CD4-positive, alpha-beta T cell treated with Interleukin-6 for 4 hours (primary cell): Measurements from ENCODE around the gene UNC13D.

Experiments used
- DNase-seq: peaks from one replicate; pipeline ENCODE4 v3.0.0-alpha.2; 2020; ENCODE audit warnings: mixed read lengths

The UNC13D gene

DNA sequence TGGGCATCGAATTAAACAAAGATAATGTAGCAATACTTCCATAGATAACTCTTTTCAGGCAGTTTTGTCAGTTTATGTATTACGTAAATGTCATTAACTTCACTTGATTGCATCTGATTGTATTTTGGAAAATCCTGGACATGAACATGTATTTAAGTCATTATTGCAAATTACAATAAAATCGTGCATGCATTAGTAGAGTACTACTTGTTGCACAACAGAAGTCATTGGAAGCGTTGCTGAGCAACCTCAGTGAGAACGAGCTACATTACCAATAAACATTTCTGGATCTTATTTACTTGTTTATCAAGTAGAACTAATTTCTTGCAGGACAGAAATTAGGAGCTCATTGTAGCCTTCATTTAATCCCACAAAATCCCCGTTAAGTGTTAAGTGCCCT lies 53.0 kb downstream of the UNC13D start:
- no peak for DNase-seq

DNA sequence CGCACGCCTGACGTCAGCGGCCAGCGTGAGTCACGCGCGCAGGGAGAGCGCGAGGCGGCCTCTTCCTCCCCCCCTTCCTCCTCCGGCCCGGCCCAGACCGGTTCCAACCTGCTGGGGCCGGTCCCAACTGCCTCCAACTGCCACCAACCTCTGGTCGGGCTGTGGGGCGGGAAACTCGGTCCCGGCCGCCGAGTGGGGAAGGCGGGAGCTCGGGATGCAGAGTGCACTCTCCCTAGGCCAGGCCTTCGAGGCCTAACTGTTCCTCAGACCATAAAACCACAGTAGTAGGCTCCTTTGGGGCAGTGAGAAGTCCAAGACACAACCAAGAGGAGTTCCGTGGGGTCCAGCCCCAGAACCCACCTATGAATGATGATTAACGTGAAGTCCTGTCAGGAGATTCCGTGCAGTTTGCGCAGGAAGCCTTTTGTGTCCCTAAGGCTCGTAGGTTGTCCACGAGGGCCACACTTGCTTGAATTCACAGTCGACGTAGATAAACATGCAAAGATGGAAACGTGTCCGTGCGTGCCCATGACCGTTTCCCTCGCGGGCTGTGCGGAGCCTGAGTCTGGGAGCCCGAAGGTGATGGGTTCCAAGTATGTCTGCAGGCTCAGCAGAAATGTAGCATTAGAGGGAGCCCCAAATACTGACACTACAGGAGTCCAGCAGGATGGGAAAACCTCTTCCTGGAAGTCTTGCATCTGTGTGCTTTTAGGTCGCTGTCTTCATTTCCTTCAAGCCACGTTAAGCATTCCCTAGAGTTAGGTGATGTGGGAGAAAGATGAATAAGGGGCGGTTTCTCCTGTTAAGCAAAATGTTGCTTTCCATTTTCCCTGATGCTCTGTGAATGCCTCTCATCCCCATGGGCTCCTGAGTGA lies 59.0 kb downstream of the UNC13D start:
- DNase-seq = peak; percentile 90

DNA sequence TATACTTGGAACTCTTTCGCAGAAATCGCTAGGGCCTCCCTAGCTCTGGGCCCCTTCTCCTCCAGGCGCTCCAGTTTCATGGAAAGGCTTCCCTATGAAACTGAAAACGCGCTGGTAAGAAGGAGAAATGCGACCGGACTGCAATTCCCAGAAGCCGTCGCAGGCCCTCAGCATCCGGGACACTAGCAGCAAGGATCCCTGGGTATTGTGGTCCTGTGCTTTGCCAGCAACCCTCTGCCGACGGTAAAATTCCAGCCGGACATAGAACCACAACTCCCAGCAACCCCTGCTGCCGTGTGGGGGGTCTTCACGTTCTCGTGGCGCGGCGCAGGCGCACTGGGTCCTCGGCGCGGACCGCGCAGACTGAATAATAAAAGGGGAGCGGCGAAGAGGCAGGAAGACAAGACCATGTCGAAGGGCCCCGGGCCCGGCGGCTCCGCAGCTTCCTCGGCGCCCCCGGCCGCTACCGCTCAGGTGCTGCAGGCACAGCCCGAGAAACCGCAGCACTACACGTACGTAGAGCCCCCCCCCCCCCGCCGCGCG lies 59.7 kb downstream of the UNC13D start, which contains the start of gene UNK:
UNK (plus strand) TSS at position 334 of the 543 bp plus-strand sequence; CDS start at position 409, 75 bp downstream.
- DNase-seq = peak; percentile 96

DNA sequence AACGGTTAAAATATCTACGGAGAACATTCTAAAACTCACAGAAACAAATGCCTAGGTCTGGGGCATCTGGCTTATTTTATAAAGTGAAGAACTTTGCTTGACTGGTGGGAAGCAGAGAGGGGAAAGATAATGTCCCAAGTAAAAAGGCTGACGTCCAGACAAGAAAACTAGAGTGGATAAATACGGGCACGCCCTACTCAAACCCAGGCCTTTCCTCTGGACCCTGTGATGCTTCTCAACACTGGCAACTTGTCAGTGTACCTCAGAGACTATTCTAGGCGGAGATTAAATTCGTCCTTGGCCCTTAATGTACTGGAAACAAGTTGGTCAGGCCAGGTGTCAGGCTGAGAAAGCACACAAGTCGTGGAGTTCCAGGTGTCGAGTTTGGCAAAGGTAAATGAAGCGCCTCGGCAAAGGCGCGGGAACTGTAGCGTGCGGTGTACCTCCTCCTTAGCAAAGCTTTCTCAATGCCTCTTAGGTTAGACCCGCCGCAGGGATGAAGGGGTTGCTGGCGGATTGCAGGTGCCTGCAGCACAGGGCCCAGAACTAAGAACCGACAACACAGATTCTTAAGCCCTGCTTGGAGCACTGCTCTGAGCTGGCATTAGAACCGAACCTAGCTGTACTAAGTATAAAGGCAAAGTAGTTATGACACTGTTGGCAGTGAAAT lies 60.3 kb downstream of the UNC13D start:
- DNase-seq = no peak

DNA sequence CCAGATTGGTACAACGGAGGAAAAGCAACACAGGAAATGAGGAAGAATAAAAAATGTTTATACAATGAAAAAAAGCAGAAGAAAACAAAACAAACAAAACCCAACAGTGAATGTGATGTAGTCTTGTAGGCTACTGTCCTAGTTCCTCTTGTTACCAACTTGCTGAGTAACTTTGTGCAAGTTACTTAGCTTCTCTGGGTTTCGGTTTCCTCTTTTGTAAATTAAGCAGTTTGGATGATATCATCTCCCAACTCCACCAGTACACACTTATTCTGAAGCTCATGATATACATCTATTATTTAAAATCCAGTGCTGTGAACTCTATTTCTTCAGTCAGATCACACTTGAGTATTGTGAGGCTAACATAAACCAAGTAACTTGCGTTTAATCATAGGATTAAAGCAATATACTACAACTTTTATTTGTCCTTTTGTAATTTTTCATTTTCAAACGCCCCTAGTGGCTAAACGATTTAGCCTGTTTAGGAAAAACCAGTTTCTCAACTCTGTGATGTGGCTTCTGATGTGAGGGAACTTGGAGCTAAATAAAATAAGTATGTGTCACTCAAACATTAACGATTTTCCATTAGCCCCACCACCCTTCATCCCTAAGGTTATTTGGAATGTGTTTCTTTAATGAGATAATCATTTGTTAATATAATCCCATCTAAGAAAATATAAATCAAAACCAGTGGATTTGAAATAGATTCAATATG lies 61.0 kb downstream of the UNC13D start:
- DNase-seq = no peak

DNA sequence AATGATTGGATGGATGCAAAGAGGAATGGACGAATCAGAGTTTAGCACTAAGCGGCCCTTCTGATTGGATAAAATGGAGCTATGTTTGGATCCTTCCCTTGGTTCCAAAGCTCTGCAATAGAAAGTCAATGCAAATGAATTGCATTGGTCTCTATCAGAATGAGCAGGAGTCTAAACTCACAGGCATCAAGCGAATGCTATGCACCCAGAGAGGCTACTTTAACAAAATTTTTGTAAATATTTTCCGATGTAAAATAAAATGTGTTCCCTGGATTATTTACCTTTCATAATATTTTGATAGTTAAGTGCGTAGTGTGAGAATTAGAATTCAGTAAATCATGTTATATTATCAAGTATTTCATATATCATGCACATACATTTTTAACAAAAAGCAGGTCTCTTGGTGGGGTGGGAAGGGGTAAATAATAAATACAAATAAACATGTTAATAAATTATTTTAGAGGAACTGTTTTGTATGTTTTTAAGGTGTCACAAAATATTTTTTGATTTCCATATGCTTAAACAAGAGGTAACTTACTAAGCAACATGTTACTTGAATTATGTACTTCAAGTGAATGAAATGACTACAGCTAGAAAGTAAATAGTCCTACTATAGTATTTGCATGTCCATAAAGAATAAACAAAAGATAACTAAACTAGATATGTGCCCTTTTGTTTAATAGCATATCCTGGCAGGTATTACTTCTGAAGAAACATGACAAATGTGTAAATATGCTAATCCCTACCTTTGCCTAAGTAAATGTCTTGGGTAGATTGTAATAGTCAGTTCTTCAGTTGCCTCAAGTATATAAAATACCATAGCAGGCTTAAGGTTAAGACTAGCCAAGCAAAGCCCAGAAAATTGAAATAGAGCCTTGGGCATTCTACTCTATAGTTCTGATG lies 64.0 kb downstream of the UNC13D start:
- no peak for DNase-seq

DNA sequence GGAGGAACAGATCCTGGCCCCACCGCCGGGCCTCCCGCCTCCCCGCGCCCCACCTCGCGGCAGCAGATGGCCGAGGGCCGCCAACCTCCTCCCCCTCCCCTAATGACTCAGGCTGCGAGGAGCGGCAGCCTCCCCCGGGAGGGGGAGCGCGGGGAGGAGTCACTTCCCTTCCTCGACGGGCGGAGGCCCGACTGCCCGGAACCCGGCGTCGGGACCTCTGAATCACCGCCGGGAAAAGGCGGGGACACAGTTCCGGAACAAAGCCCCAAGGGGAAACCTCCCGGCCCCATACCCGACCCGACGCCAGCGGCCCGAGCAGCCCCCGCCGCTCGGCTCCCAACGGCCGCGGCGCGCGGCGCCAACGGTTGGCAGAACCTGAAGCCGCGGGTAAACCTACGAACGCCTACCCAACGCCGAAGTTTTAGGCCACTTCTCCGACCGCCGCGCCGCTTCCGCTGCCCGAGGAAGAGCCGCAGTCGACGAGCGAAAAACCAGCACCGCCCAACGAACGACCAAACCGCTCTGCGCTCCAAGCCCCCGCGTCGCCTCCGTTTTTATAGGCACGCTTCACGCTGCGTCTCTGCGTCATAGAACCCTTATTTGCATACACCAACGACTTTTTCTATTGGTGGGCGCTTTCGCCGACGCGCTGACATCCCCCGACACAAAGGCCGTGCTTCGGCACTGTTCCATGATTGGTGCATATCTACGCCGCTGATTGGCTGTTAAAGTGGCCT lies 64.8 kb downstream of the UNC13D start:
- DNase-seq = peak; percentile 95

DNA sequence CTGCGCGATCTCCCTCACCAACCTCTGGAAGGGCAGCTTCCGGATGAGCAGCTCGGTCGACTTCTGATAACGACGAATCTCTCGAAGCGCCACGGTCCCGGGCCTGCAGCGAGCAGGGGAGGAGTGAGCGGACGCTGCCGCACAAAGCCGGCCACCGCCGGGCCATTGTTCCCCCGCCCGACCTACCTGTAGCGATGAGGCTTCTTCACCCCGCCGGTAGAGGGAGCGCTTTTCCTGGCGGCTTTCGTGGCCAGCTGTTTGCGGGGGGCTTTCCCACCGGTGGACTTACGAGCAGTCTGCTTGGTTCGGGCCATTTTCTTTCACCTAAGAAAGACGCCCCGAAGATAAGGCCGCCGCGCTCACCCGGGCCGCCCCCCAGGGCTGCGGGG lies 65.3 kb downstream of the UNC13D start:
- no peak for DNase-seq

DNA sequence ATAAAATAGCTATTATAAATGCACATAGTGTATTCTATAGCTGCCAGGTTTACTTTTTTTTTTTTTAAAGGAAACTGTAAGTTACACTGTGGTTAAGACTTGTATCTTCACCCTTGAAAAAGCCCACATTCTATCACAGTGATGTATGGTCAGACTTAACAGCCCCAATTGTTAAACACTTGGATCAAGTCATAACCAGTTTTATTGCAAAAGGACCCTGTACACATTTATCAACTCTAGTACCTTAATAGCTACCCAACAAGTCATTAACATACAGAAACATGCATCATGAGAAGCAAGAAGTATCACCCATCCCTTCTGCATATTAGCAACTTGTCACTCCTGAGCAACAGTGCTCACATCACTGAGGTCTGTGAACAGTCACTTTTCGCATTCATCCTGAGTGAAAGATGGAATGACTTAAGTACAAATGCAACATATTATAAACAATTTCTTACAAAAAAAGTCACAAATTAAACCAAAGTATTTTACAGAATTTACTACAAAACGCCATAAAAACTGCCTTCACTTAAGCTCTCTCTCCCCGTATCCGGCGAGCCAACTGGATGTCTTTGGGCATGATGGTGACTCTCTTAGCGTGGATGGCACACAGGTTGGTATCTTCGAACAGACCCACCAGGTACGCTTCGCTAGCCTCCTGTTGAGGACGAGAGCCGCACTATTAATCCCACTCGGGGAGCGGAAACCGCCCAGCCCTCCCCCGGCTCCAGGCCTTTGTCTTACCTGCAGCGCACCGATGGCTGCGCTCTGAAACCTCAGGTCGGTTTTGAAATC lies 65.9 kb downstream of the UNC13D start:
- peak; percentile 47 for DNase-seq

DNA sequence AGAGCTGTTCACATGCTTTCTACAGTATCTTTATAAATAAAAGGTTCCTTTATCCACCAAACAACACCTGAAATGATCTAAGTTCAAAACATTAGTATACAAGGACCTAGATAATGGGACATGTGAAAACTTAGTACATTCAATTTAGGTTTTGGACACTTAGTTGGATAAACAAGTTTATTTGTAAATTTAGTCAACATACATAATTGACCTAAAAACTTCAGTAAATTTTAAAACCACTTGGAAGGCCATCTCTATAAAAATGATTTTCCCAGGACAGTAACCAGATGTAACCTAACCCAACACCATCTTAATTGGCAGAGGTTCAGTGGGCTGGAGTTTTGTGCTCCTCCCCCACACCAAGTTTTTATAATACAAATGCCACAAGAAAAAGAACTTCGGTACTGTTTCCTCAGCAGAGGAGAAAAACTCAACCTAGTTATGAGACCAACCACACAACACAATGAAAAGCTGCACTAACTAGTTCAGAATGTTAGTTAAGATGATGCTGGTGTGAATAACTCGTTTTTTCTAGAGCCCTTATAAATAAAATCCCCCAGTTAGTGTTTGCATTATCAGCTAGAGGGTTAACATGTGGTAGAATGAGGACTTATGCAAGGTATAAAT lies 66.8 kb downstream of the UNC13D start:
- no peak for DNase-seq
